CD4-positive, alpha-beta T cell treated with Interleukin-2 at 100 ng/mL for 4 hours (primary cell): Measurements from ENCODE around the gene KCTD14.
"Not testable (repeated sequence)": the region's sequence is repeated elsewhere in the genome, so short reads cannot be mapped to it uniquely, and the experiment has no call there.

Source experiments
- DNase-seq: peaks from one replicate; pipeline ENCODE4 v3.0.0-alpha.2; 2020; ENCODE audit warnings: low spot score

Gene KCTD14, protein sequence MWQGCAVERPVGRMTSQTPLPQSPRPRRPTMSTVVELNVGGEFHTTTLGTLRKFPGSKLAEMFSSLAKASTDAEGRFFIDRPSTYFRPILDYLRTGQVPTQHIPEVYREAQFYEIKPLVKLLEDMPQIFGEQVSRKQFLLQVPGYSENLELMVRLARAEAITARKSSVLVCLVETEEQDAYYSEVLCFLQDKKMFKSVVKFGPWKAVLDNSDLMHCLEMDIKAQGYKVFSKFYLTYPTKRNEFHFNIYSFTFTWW

DNA sequence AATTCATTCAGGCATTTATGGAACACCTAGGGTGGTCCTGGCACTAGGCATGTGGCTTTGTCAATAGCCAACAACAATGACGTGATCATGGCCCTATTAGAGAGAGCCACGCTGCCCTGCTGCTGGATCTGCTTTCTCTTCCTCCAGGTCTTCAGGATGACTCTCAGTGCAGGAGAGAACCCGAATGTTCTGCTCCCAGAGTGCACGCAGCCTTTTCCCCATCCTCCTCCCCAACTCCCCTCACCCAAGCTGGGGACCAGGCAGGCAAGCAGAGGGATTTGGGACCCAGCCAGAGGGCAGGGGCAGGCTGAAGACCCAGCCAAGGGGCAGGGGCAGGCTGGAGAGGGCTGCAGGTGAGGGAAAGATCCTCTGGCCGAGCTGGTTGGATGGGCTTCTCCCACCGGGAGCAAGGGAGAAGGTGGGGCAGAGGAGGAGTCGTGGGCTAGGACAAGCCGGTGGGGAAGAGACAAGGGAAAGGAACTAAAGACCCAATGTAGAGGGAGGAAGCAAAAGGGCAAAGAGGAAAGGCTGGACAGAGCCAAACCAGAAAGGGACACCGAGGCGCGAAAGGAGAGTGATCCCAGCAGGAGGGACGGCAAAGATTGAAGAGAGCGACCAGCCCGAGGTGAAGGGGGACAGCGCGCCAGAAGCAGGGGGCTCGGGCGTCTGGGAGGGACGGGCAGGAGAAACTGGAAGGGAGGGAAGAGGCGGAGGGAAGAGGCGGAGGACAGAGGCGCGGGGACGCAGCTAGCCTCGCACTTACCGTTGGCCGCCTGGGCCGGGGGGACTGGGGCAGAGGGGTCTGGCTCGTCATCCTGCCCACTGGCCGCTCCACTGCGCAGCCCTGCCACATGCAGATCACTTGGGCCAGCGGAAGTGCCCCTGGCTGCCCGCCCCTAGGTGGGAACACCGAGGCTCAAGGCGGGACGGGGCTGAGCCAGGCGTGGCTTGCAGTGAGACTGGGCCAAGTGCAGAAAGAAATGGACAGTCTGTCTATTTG is at the start of gene KCTD14:
TSS of gene KCTD14 (minus strand) at position 880 of the 1,000 bp plus-strand sequence. CDS start at position 853, 27 bp downstream.
- DNase-seq: no peak

DNA sequence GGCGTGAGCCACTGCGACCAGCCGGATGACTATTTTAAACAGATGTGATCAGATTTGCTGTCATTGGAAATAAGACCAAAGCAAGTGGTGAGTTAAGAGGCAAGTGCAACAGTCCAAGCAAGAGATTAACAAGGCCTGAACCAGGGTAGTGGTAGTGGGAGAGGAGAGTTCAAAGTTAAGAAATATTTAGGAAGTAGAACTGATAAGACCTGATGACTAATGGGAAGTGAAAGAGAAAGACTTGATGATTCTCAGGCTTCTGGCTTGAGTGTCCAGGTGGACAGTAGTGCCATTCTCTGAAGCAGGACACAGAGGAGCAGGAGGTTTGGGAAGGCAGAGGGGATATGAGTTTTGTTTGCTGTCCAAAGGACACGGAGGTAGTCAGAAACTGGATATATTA is 49.4 kb upstream of the KCTD14 start:
- DNase-seq: no peak

DNA sequence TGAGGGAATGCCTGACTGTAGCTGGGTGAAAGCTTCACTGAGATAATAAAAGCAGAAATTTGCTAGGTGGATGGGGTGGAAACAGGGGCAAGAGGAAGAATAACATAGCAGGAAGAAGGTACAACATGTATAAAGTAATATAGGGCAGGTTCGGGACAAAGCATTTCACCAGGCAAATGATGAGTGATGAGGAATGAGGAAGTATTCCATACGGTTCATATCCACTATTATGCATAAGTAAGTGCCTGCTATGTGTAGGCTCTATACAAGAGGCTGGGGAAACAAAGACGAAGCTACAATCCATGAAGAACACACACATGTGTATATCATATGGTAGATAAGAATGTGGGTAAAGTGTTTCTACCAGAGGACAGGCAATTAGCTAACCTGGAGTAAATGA is 48.6 kb upstream of the KCTD14 start:
- no peak for DNase-seq

DNA sequence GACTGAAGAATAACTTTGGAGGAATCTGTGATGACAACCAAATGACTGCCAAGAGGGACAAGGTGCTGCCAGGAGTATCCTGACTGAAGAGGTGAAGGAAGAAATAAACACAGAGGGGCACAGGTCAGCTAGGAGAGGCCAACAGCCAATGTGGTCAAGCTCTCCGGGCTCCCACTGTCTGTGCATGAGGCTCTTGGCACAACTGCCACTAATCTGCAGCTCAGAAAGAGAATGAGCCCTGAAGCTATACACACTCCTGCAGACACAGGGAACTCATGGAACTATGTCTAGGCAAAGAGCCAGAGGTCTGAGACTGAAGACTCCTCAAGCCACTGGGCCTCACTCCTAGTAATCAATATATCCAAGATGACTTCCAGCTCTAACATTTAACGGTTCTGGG is 47.5 kb upstream of the KCTD14 start:
- no peak for DNase-seq

DNA sequence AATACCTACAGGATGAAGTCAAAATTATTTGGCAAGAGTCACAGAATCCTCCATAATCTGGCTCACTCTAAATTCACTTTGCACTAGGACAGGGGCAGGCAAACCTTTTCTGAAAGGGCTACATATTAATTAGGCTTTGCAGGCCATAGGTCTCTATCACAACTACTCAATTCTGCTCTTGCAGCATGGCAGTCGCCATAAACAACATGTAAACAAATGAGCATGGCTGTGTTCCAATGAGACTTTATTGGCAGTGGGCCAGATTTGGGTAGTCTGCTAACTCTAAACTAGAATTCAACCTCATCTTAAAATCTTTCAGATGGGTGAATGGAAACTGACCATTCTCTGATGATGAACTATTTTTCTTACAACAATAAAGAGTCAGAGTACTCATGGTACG is 46.4 kb upstream of the KCTD14 start:
- no peak for DNase-seq

DNA sequence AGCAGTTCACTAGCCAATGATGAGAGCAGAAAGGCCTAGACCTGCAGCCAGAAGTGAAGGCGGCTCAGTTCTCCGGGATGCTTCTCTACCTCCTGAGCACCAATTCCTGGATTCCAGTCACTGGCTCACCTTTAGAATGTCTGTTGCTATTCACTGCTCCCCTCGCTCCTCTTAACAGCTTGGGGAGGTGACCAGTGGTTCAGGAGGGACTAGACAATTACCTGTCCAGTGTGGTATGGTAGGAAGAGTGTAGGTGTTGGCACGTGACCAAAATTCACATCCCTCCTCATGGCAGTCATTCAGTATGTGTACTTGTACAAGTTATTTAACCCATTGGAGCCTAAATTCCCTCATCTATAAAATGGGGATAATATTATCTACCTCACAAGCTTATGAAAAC is 44.6 kb upstream of the KCTD14 start:
- DNase-seq: no peak

DNA sequence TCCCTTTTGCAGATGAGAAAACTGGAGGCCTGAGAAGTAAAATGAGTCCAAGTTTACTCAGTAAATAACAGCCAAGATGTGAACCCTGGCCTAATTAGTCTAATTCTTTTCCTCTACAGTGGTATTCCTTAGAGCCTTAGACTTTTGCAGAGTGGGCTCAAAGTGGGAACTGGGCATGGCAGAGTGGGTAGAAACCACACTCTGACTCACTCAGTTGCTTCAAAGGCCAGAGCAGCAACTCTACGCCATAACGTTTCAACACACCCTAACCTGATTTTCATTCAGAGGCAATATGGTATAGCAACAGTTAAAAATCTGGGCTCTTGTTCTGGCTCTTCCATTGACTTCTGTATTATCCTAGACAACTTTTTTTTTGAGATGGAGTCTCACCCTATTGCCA is 43.4 kb upstream of the KCTD14 start:
- DNase-seq: no peak

DNA sequence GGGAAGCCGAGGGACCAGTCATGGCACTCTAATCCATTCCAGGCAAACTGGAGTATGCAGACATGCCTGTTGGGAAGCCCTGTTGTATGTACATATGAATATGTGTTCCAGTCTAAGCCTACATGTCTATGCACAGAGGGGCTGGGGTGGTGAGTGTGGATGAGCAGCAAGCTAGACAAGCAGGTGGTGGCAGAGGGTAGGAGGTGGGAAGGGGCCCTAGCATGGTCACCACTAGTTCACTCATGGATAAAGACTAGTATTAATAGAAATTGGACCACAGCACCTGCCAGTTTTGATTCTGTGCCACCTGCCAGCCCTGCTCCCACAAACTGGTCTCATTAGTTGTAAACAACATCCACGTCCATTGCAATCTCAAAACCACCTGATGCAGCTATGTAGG is 42.1 kb upstream of the KCTD14 start:
- DNase-seq: no peak

DNA sequence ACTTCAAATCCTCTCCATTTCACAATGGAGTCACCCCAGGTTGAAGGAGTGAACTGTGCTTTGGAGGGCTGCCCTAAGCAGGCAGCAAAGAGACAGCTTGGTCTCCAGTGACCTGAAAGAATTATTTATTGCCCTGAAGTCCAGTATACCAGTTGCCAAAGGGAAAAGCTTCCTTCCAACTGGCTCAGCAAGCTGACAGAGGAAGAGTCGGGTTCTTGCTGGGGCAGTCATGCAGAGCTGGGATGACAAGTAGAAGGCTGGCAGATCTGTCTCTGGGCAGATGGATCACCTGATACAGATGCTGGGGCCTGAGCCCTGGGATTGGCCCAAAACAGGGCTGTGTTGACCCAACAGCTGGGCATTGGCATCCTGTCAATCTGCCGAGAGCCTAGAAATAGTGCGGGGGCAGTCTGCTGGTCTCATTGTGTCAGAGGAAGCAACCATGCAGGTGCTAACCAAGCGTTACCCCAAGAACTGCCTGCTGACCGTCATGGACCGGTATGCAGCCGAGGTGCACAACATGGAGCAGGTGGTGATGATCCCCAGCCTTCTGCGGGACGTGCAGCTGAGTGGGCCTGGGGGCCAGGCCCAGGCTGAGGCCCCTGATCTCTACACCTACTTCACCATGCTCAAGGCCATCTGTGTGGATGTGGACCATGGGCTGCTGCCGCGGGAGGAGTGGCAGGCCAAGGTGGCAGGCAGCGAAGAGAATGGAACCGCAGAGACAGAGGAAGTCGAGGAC is 40.5 kb upstream of the KCTD14 start, which contains the start of gene THRSP:
TSS of gene THRSP (plus strand) at position 422 of the 742 bp plus-strand sequence. CDS start at position 443, 21 bp downstream.
- DNase-seq: no peak

DNA sequence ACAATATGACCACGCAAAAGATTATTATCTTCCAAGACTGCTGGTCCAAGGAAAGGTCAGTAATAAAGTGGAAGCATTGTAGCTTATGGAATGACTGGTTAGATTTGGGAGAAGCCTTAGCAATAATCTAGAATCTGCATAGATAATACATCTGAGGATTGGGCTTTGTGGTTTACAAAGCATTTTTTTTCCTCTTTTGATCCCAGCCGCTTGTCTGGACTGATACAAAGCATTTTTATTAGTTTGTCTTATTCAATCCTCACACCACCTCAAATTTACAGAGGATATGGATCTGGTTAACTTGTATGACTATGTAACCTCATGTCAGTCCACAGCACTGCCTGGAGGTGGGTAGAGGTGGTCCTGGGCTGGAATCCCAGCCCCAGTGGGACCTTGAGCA is 39.6 kb upstream of the KCTD14 start:
- DNase-seq: no peak

DNA sequence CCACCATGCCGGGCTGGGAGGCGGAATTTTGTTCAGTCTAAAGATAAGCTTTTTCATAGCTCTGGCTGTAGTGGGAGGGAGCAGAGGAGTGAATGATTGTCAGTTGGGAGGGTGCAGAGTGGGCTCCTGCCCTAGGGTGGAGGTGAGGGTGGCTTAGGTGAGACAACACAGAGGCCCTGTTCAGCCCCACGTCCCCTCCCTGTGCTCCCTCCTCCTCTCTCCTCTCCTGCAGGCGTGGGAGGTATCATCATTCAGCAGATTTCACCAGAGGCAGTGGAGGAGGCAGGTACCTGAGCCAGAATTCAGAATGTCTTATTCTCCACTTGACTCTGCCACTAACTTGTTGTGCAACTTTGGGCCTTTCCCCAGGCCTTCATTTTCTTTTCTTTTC is 38.8 kb upstream of the KCTD14 start:
- no peak for DNase-seq

DNA sequence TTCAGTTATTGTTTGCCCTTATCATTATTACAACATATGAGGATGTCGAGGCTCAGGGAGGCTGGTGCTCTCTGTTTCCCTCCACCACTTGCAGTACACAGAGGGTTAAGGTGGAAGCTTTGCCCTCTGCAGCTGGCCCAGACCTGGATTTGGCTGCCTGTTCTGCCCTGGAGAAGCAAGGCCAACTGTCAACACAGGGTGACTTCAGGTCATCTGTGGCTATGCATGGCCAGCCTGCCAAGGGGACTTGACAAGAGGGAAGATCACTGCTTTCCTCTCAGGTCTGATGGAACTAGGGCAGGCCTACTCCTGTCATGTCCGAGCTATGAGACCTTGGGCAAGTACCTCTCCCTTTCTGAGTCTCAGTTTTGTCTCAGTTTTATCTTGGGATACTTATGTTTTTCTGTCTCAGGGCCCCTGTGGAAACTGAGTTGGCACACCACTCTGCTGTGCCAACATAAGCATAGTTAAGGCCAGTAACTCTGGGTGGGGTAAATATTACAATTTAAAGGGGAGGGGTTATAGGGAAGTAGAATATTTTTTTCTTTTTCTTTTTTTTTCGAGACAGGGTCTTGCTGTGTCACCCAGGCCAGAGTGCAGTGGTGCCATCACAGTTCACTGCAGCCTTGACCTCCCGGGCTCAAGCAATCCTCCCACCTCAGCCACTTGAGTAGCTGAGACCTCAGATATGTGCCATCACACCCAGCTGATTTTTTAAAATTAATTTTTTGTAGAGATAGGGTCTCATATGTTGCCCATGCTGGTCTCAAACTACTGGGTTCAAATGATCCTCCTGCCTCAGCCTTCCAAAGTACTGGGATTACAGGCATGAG is 38.2 kb upstream of the KCTD14 start:
- no peak for DNase-seq

DNA sequence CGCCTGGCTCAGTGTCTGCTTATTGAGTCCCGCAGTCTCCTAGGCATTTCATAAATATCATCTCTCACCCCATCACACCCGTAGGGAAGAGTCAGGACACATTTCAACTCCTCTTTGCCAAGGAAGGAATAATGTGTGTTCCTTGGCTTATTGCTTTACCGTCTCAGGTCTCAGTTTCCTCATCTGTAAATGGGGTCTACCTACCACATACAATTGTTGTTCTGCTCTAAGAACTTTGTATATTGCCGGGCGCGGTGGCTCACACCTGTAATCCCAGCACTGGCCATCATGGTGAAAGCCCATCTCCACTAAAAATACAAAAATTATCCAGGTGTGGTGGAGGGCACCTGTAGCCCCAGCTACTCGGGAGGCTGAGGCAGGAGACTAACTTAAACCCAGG is 37.5 kb upstream of the KCTD14 start:
- no peak for DNase-seq

DNA sequence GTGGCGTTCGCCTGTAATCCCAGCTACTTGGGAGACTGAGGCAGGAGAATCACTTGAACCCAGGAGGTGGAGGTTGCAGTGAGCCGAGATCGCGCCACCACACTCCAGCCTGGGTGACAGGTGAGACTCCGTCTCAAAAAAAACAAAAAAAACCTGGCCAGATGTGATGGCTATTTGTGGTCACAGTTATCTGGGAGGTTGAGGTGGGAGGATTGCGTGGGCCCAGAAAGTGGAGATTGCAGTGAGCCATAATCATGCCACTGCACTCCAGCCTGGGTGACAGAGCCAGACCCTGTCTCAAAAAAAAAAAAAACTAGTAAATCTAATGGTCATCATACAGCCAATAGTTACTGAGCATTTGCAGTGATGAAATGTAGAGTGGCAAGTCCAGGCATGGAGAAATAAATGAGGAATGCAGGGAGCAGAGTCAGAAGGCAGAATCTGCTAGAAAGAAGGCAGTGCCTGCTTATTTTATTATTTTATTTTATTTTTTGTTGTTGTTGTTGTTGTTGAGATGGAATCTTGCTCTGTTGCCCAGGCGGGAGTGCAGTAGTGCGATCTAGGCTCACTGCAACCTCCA is 36.8 kb upstream of the KCTD14 start:
- DNase-seq: not testable (repeated sequence)

DNA sequence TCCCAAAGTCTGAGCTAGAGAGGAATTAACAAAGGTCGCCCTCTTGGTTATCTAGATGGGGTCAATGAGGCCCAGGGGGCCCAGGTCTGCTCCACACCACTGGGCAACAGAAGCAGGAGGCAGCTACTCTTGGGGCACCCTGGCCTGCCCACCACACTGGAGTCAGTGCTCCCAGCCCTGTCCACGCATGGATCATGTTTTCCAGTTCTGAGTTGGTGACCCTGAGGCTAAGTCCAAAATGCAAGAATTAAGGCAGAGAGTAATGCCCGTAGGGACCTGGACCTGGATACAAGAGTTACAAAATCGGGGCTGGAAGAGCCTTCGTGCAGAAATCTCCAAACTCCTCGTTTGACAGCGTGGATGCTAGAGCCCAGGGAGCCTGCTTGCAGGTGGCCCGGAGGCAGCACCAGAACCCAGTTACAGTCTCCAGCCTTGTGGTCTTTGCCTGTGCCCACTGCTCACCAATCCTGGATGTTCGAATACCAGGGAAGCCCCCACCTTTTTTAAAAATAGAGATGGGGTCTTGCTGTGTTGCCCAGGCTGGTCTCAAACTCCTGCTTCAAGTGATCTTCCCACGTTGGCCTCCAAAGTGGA is 34.5 kb upstream of the KCTD14 start:
- DNase-seq: no peak

DNA sequence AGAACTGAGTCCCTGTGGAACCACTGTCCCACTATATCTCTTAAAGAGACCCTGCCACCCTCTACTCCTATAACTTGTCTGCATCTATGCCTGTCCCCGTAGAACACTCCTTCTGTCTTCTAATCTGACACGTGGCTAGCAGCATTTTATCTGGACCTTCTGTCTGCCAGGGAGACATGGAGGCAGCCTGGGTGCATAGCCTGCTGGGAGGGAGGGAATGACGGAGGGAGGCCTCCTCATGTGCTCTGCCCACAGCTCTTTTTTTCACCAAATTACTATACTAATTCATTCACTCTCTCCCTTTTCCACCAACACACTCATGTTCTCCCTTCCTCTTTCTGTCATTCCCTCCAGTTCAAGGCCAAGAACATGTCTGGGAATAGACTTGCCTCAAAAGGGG is 33.0 kb upstream of the KCTD14 start:
- no peak for DNase-seq

DNA sequence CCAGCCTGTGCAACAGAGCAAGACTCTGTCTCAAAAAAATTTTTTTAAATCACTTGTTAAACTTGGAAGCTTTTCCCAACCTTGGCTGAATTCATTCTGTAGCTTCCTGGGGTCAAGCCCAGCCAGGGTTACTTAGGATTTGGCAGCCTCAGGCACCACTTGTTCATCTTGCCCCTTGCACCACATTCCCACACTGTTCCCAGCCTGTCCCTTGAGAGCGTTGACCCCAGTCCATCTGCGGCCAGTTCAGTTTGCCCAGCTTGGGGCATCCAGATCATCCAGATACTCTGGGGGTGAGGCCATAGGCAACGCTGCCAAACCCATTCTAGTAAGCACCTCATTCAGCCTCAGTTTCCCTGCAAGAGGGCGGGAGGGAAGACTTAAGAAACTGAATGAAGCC is 31.9 kb upstream of the KCTD14 start:
- DNase-seq: no peak

DNA sequence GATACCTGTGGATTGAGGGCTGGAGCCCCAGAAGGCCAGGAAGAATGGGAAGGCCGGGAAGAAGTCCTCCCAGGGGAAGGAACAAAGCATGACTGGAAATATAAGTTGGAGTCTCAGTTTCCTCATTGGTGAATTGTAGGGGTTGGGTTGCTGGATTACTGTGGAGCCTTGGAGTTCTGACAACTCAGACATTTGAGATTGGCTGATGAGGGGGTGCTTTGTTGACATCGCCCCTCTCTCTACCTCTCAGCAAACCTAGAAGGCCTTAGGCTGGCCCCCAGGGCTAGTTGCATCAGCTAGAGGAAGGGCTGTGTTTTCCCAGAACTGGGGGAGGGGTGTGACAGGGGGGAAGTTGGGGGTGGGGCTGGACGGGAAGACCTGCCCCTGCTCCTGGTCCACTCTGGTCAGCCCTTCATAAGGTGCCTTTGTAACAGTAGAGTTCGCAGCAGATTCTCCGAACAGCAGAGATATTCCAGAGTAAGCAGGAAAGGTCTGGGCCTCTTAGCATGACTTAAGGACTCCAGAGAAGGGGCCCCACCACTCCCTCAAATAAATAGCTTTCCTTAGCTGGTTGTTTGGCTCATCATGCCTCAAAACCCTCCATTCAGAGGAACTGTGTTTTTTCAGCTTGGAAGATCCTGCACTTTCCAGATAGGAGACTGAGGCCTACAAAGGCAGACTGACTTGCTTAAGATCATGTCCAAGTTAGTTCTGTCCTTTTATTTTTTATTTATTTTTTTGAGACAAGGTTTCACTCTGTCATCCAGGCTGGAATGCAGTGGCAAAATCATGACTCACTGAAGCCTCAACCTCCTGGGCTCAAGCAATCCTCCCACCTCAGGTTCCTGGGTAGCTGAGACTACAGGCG is 28.1 kb upstream of the KCTD14 start:
- no peak for DNase-seq

DNA sequence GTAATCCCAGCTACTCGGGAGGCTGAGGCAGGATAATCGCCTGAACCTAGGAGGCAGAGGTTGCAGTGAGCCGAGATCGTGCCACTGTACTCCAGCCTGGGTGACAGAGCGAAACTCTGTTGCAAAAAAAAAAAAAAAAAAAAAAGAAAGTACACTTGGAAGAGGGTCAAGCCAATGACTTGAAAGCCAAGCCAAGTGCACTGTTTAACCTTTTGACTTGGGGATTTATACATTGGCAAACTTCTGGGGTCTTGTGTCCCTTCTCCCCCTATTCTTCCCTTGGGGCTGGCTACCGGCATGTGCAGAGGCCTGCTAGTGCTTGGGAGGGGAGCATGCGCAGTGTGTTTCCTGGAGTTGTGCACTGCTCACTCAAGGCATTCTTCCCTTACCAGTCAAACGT is 26.3 kb upstream of the KCTD14 start:
- no peak for DNase-seq

DNA sequence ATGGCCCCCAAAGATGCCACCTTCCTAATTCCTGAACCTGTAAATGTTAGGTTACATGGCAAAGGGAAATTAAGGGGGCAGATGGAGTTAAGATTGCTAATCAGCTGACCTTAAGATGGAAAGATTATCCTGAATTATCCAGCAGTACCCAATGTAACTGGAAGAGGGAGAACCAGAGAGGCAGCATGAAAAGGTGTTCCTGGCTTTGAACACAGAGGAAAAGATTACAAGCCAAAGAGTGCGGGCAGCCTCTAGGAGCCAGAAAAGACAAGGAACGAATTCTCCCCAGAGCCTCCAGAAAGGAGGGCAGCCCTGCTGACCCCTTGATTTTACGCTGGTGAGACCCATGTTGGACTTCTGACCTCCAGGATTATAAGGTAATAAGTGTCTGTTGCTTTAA is 25.5 kb upstream of the KCTD14 start:
- DNase-seq: no peak
